ENCODE measurements around the gene RNF144A. TPM values are rescaled to one million over a fixed set of nuclear protein-coding genes. Genes with fewer than 3 reads are reported as not detected.

Gene RNF144A
- total and polyA plus RNA-seq, 2 of the 13 experiments (the other 11 are each of a cell fraction or from before 2014, with no cell fraction given) = 13.9 to 16.5 TPM

DNA sequence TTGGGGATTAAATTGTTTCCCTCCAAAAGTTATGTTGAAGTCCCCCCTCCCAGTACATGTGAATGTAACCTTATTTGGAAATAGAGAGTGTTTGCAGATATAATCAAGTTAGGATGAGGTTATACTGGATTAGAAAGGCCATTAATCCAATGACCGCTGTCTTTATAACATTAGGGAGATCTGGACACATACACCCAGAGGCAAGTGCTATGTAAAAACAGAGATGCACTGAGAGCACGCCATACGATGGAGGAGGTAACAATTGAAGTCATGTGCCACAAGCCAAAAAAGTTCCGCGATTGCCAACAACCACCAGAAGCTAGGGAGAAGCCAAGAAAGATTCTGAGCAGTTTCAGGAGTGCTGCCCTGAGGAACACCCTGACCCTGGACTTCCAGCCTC, 153.3 kb downstream of the RNF144A start (continued):
- no peak for TF ChIP-seq SMARCC2 (IDR thresholded peaks at IDR 0.05)

DNA sequence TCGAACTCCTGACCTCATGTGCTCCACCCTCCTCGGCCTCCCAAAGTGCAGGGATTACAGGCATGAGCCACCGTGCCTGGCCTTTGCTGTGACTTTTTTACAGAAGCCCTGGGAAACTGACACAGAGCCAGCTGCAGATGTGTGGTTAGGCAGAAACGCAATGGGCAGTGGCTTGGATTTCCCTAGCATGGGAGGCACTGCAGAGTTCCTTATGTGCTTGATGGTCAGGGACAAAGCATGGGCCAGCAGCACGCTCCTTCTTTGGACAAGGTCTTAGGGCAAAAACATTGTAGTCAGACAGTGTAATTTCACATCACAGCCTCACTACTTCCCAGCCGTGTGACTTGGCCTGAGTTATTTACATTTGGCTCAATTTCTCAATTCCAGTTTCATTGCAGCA, 153.9 kb downstream of the RNF144A start:
- Histone ChIP-seq H3K27me3 (ENCODE audit: control insufficient read depth in 1 of 2, insufficient read depth in 2 of 2, low read length in 2 of 2) (no peaks in the 10 kb centered on the region), H3K9ac (ENCODE audit: insufficient read depth, low read depth, low read length) (no peak overlapping the region), H4K20me1 (ENCODE audit: insufficient read depth, low read length) (no peaks in the 10 kb centered on the region), H3K79me2 (ENCODE audit: insufficient read depth, low read length) (no peaks in the 10 kb centered on the region), H2AFZ (ENCODE audit: low read length) (no peak overlapping the region), H3K9me3 (ENCODE audit: low read length) (no peaks in the 10 kb centered on the region), H3K4me1 (ENCODE audit: insufficient read depth, low read length) (peaks cover 12% of the 10 kb centered on the region; the same call in 1 of the 2 replicates), H3K36me3 (replicated peaks in 1 of 2; ENCODE audit: control insufficient read depth in 1 of 2, insufficient read depth in 2 of 2, low read length in 2 of 2) (no peaks in the 10 kb centered on the region), H3K27ac (ENCODE audit: extremely low read length, insufficient read depth, low read length) (no peak overlapping the region), H3K4me2 (ENCODE audit: low read depth, low read length) (no peak overlapping the region), H3K4me3 (replicated peaks in 1 of 3; ENCODE audit: insufficient read depth in 1 of 3, low read depth in 2 of 3, low read length in 3 of 3) (no peak overlapping the region)
- FAIRE-seq (no peak), ATAC-seq (no peak; the same call in 2 of the 3 replicates), DNase-seq (ENCODE audit: low spot score) (no peak)
- CTCF ChIA-PET (ENCODE audit: low intra/inter-chr PET ratio, low total read pairs) = no interaction called here
- WGBS (ENCODE audit: low lambda C conversion rate) = 53% methylated on average over 6 of the region's 6 CpGs
- intact Hi-C loops (cut with micrococcal nuclease; ENCODE audit: unreplicated experiment) (no loop called here), in situ Hi-C loops (cut with HindIII; ENCODE audit: extremely low pct_ligation_motif_present, low pct_unique_long_range_greater_than_20kb) (no loop called here)
- POLR2A ChIA-PET = no interaction called here
- no peak for TF ChIP-seq DR1 (CRISPR knock-in tag; IDR thresholded peaks at IDR 0.05)
- no TSS peak for BruUV-seq (replicated peaks)

DNA sequence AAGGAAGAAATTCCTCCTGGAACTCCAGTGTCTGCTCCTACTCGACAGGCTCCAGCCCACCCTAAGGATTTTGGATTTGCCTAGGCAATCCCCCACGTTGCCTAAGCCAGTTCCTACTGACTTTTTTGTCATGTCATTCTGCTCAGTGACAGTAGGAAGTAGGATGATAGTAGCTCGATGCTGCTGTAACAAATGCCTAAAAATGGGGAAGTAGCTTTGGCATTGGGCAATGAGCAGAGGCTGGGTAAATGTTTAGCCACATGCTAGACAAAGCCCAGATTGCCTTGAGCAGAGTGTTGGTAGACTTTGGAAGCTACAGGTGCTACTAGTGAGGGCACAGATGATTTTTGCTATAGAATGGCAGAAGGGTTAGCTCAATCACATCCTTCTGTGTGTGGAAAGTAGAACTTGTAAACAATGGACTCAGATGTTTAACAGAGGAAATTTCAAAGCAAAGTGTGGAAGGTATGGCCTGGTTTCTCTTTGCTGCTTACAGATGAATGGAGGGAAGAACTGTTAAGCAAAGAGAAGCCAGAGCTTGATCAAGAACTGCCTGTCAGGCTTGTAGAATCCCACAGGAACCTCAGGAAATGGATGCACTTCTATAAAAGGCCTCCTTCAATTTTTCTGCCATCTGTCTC, 154.8 kb downstream of the RNF144A start:
- BruUV-seq (replicated peaks) = no TSS peak
- Histone ChIP-seq H3K9ac (ENCODE audit: insufficient read depth, low read depth, low read length) (no peak overlapping the region), H3K4me2 (ENCODE audit: low read depth, low read length) (no peak overlapping the region), H3K4me3 (replicated peaks in 1 of 3; ENCODE audit: insufficient read depth in 1 of 3, low read depth in 2 of 3, low read length in 3 of 3) (no peak overlapping the region), H3K9me3 (ENCODE audit: low read length) (no peaks in the 10 kb centered on the region), H2AFZ (ENCODE audit: low read length) (no peak overlapping the region), H3K27me3 (ENCODE audit: control insufficient read depth in 1 of 2, insufficient read depth in 2 of 2, low read length in 2 of 2) (no peaks in the 10 kb centered on the region), H3K27ac (ENCODE audit: extremely low read length, insufficient read depth, low read length) (no peak overlapping the region), H4K20me1 (ENCODE audit: insufficient read depth, low read length) (no peaks in the 10 kb centered on the region), H3K4me1 (ENCODE audit: insufficient read depth, low read length) (peaks cover 12% of the 10 kb centered on the region; the same call in 1 of the 2 replicates), H3K79me2 (ENCODE audit: insufficient read depth, low read length) (no peaks in the 10 kb centered on the region), H3K36me3 (replicated peaks in 1 of 2; ENCODE audit: control insufficient read depth in 1 of 2, insufficient read depth in 2 of 2, low read length in 2 of 2) (no peaks in the 10 kb centered on the region)
- in situ Hi-C loops (cut with HindIII; ENCODE audit: extremely low pct_ligation_motif_present, low pct_unique_long_range_greater_than_20kb) (no loop called here), intact Hi-C loops (cut with micrococcal nuclease; ENCODE audit: unreplicated experiment) (no loop called here)
- ChIA-PET CTCF (ENCODE audit: low intra/inter-chr PET ratio, low total read pairs) (no interaction called here), POLR2A (no interaction called here)
- DNase-seq (ENCODE audit: low spot score) = peak; percentile 41
- FAIRE-seq = peak; percentile 42
- peak; percentile 95 for ATAC-seq
- WGBS (ENCODE audit: low lambda C conversion rate) = 13% methylated on average over 3 of the region's 3 CpGs
- TF ChIP-seq, protein P1, sequence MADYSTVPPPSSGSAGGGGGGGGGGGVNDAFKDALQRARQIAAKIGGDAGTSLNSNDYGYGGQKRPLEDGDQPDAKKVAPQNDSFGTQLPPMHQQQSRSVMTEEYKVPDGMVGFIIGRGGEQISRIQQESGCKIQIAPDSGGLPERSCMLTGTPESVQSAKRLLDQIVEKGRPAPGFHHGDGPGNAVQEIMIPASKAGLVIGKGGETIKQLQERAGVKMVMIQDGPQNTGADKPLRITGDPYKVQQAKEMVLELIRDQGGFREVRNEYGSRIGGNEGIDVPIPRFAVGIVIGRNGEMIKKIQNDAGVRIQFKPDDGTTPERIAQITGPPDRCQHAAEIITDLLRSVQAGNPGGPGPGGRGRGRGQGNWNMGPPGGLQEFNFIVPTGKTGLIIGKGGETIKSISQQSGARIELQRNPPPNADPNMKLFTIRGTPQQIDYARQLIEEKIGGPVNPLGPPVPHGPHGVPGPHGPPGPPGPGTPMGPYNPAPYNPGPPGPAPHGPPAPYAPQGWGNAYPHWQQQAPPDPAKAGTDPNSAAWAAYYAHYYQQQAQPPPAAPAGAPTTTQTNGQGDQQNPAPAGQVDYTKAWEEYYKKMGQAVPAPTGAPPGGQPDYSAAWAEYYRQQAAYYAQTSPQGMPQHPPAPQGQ (CRISPR knock-in tag; IDR thresholded peaks at IDR 0.05; ENCODE audit: borderline replicate concordance) = no peak
- TF ChIP-seq ZNF225 (CRISPR knock-in tag; IDR thresholded peaks at IDR 0.05) (no peak), ZNF256 (CRISPR knock-in tag; conservative IDR thresholded peaks at IDR 0.05) (peak; percentile 99), ZZZ3 (CRISPR knock-in tag; IDR thresholded peaks at IDR 0.05; ENCODE audit: borderline replicate concordance) (no peak), SRSF4 (IDR thresholded peaks at IDR 0.05; ENCODE audit: low read depth, low read length, poor library complexity, severe bottlenecking) (no peak), SATB2 (CRISPR knock-in tag; IDR thresholded peaks at IDR 0.05) (no peak)
- TF ChIP-seq, protein P2, sequence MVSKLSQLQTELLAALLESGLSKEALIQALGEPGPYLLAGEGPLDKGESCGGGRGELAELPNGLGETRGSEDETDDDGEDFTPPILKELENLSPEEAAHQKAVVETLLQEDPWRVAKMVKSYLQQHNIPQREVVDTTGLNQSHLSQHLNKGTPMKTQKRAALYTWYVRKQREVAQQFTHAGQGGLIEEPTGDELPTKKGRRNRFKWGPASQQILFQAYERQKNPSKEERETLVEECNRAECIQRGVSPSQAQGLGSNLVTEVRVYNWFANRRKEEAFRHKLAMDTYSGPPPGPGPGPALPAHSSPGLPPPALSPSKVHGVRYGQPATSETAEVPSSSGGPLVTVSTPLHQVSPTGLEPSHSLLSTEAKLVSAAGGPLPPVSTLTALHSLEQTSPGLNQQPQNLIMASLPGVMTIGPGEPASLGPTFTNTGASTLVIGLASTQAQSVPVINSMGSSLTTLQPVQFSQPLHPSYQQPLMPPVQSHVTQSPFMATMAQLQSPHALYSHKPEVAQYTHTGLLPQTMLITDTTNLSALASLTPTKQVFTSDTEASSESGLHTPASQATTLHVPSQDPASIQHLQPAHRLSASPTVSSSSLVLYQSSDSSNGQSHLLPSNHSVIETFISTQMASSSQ (IDR thresholded peaks at IDR 0.05; ENCODE audit: low read depth) = peak; percentile 61
- TF ChIP-seq, protein P2 (CRISPR knock-in tag; IDR thresholded peaks at IDR 0.05; ENCODE audit: borderline replicate concordance) = no peak

Measured in HepG2 (cell line).